ENCODE measurements around the gene SLC25A41. TPM values are rescaled to one million over a fixed set of nuclear protein-coding genes. Genes with fewer than 3 reads are reported as not detected.

SLC25A41 gene
- total and polyA plus RNA-seq, 2 of the 8 experiments (the other 6 are each of a cell fraction or from before 2014, with no cell fraction given) = 0.50 TPM; not detected in 1

DNA sequence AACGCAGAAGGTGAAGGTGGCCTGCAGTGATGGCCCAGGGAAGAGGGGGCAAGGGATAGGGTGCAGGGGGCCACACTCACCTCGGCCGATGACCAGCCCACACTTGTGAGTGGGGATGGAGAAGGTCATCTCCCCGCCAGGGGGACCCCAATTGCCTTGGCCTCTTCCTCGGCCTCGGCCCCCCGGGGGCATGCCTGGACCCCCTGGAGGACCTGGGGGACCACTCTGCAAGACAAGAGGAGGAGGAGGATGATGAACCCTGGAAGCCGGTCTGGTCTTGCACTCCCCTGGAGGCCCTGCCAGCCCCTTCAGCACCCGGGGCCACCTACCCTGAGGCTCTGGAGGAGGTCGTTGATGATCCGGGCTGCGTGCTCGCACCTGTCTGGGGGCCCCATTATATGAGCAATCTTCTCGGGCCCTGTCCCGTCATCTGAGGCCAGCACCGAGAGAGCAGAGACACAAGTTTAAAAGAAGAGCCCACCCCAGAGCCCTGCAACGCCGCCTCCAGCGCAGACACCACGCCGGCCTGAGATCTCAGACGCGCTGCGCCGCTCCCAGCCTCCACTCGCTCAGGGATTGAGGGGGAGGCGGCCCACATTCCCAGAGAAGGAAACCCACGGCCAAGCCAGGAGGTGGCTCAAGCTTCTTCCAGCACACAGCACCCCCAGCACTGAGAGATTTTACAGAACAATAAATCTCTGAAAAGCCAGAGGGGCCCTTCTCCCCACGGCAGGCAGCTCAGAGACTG is 16.7 kb downstream of the SLC25A41 start:
- H3K36me3 ChIP-seq (ENCODE audit: control insufficient read depth in 2 of 4, insufficient read depth in 4 of 4, low read length in 3 of 4) = peaks cover 51 to 86% (median 73%) of the 10 kb centered on the region in 4 experiments
- no peak for TF ChIP-seq YY1 (IDR thresholded peaks at IDR 0.05; ENCODE audit: low read depth, low read length)
- TF ChIP-seq EP300 (IDR thresholded peaks at IDR 0.05; ENCODE audit: borderline replicate concordance in 1 of 2, low read depth in 2 of 2, low read length in 2 of 2) = no peak
- TF ChIP-seq ASH2L (IDR thresholded peaks at IDR 0.05; ENCODE audit: low read length) = no peak
- TF ChIP-seq KDM5A (IDR thresholded peaks at IDR 0.05; ENCODE audit: low read length) = no peak
- no peak for TF ChIP-seq JUN (IDR thresholded peaks at IDR 0.05; ENCODE audit: low read depth, low read length)
- no peak for TF ChIP-seq POU5F1 (IDR thresholded peaks at IDR 0.05; ENCODE audit: low read depth, low read length)
- no peak for TF ChIP-seq ZNF274 (IDR thresholded peaks at IDR 0.05; ENCODE audit: borderline replicate concordance, extremely low read depth, low read length)
- no peak for TF ChIP-seq SAP30 (IDR thresholded peaks at IDR 0.05; ENCODE audit: insufficient read depth, insufficient replicate concordance, low read length)
- no peak for TF ChIP-seq SP2 (IDR thresholded peaks at IDR 0.05; ENCODE audit: low read length)
- TF ChIP-seq KDM4A (IDR thresholded peaks at IDR 0.05; ENCODE audit: low read depth, low read length, severe bottlenecking) = no peak
- TF ChIP-seq PHF8 (conservative IDR thresholded peaks at IDR 0.05; ENCODE audit: low read depth, low read length) = no peak
- no peak for TF ChIP-seq GTF2F1 (IDR thresholded peaks at IDR 0.05; ENCODE audit: borderline replicate concordance, low read depth, low read length)

More for the DNA sequence above, 16.7 kb downstream of the SLC25A41 start:
- Histone ChIP-seq H3K79me1 (ENCODE audit: low read depth, low read length) (peaks cover 20% of the 10 kb centered on the region), H3K56ac (replicated peaks; ENCODE audit: insufficient read length, low read depth, low read length) (no peak overlapping the region), H2AFZ (ENCODE audit: low read length) (no peak overlapping the region), H4K5ac (ENCODE audit: insufficient read length, low read depth, low read length) (no peak overlapping the region), H3K4ac (replicated peaks; ENCODE audit: insufficient read length, low read depth, low read length) (no peak overlapping the region), H3K18ac (ENCODE audit: extremely low read depth, low read length) (no peak overlapping the region), H2BK12ac (ENCODE audit: low read depth, low read length) (no peak overlapping the region), H3K9me3 (ENCODE audit: insufficient read depth in 2 of 2, low read depth in 1 of 2, low read length in 1 of 2) (no peaks in the 10 kb centered on the region), H3K23me2 (ENCODE audit: low read depth, low read length) (no peaks in the 10 kb centered on the region), H3K27me3 (replicated peaks in 1 of 4; ENCODE audit: control insufficient read depth in 3 of 4, extremely low read depth in 1 of 4, insufficient read depth in 3 of 4, low read length in 3 of 4) (no peaks in the 10 kb centered on the region), H4K20me1 (replicated peaks in 1 of 2; ENCODE audit: control insufficient read depth in 1 of 2, insufficient read depth in 2 of 2, low read length in 2 of 2) (peaks cover 33 to 60% of the 10 kb centered on the region in 2 experiments), H3K4me2 (ENCODE audit: insufficient read depth in 1 of 2, low read depth in 2 of 2, low read length in 2 of 2) (no peak overlapping the region), H3K9ac (replicated peaks in 1 of 4; ENCODE audit: extremely low read depth in 1 of 4, low read depth in 3 of 4, low read length in 3 of 4) (no peak overlapping the region), H2AK5ac (ENCODE audit: low read depth, low read length) (no peak overlapping the region), H3K4me3 (ENCODE audit: extremely low read depth in 1 of 4, insufficient read depth in 2 of 4, low read depth in 3 of 4, low read length in 4 of 4) (no peak overlapping the region), H2BK15ac (ENCODE audit: low read length) (no peak overlapping the region), H4K91ac (replicated peaks; ENCODE audit: insufficient read length, low read length) (no peak overlapping the region), H3K79me2 (ENCODE audit: control insufficient read depth in 1 of 2, insufficient read depth in 2 of 2, low read length in 2 of 2) (peaks cover 11 to 45% of the 10 kb centered on the region in 2 experiments), H3K14ac (ENCODE audit: insufficient read length) (no peak overlapping the region), H2BK120ac (replicated peaks; ENCODE audit: low read depth, low read length) (no peak overlapping the region), H3K27ac (ENCODE audit: low read depth, low read length) (no peak overlapping the region), H2BK5ac (ENCODE audit: low read depth, low read length) (no peak overlapping the region), H2BK20ac (ENCODE audit: low read length) (no peak overlapping the region), H4K8ac (ENCODE audit: extremely low read depth, insufficient read depth, low read length) (no peak overlapping the region), H3K23ac (ENCODE audit: insufficient read length) (no peak overlapping the region), H3K4me1 (replicated peaks in 1 of 4; ENCODE audit: control insufficient read depth in 3 of 4, insufficient read depth in 4 of 4, low read length in 3 of 4) (peaks cover 0 to 12% (median 6%) of the 10 kb centered on the region in 4 experiments; a peak in 6 of 7 replicates)
- ChIA-PET POLR2A (ENCODE audit: partially characterized antibody) (interaction anchor here (1.0 to 1.3 kb wide), 5 partner anchors 37 to 208 kb away, joined by 3 to 5 read pairs (median 3); partner anchors contain the start of gene CRB3), CTCF (ENCODE audit: partially characterized antibody) (interaction anchor here (1.0 to 1.4 kb wide), 3 partner anchors 8 to 37 kb away, joined by 3 to 5 read pairs (median 4); no protein-coding TSS in a partner anchor)
- no peak for DNase-seq (ENCODE audit: low read depth in 1 of 2, low spot score in 2 of 2)
- no peak for FAIRE-seq
- WGBS, 2 experiments (ENCODE audit: extremely low coverage in 1 of 2, insufficient coverage in 1 of 2, insufficient read length in 1 of 2, insufficient replicate concordance in 2 of 2, low coverage in 1 of 2, low lambda C conversion rate in 2 of 2, missing lambda C conversion rate in 1 of 2) = 93% methylated on average over 27 of the region's 29 CpGs; no CpG with 5 or more reads in 1 of the 2 experiments

All from H1 (cell line).